Prostate gland (tissue), 2 donors: Measurements from ENCODE around the gene PTPRD.

Experiments
- CTCF ChIP-seq, 4 experiments: fragments of 200-600 bp in 2 of 4; fragments of 450-650 bp in 2 of 4; sonication (generic) in 2 of 4; IDR thresholded peaks; 1 replicate in 3 of 4; 2 replicates in 1 of 4; pipeline ENCODE4 v1.5.1; 2016 to 2019; ENCODE audit warnings: antibody characterized with exemption in 4 of 4, mild to moderate bottlenecking in 2 of 4, moderate library complexity in 2 of 4
- POLR2A ChIP-seq: fragments of 450-650 bp; IDR thresholded peaks from one replicate; pipeline ENCODE4 v1.6.1; 2016; ENCODE audit warnings: antibody characterized with exemption, mild to moderate bottlenecking
- POLR2AphosphoS5 ChIP-seq: sonication (generic); formaldehyde crosslinking; IDR thresholded peaks from one replicate; pipeline ENCODE4 v1.6.1; 2017; ENCODE audit warnings: antibody characterized with exemption

GRCh38 chr9:10651012-10651411 is 38.2 kb upstream of the PTPRD start:
- TF ChIP-seq CTCF (IDR thresholded peaks at IDR 0.05) (no peak), POLR2AphosphoS5 (no peak), POLR2A (no peak)
